Fibroblast of lung (primary cell): Measurements from ENCODE around the gene ALPP. TPM values are rescaled to one million over a fixed set of nuclear protein-coding genes. Genes with fewer than 3 reads are reported as not detected.
"Not testable (repeated sequence)": the region's sequence is repeated elsewhere in the genome, so short reads cannot be mapped to it uniquely, and the experiment has no call there.

ENCODE experiments used
- DNase-seq, 2 donors: peaks; one replicate each; pipeline versions ENCODE4 v3.0.0 to v3.0.0-alpha.2; 2010; ENCODE audit warnings: low read depth in 2 of 2
- H2AFZ ChIP-seq: 2 replicates; pipeline ENCODE4 v1.5.1; 2012; ENCODE audit warnings: low read length, control low read depth, inconsistent platforms
- H3K27ac ChIP-seq: 2 replicates; pipeline ENCODE4 v1.5.1; 2011; ENCODE audit warnings: low read length, control low read depth; ENCODE audit not compliant: insufficient read depth
- H3K27me3 ChIP-seq: 2 replicates; pipeline ENCODE4 v1.5.1; 2011; ENCODE audit warnings: mild to moderate bottlenecking, low read length; ENCODE audit not compliant: control insufficient read depth, insufficient read depth
- H3K36me3 ChIP-seq: 2 replicates; pipeline ENCODE4 v1.5.1; 2011; ENCODE audit warnings: low read length; ENCODE audit not compliant: control insufficient read depth, insufficient read depth
- H3K4me1 ChIP-seq: 2 replicates; pipeline ENCODE4 v1.5.1; 2011; ENCODE audit warnings: low read length; ENCODE audit not compliant: control insufficient read depth, insufficient read depth; ENCODE audit errors: extremely low read depth
- H3K4me2 ChIP-seq: 2 replicates; pipeline ENCODE4 v1.5.1; 2011; ENCODE audit warnings: low read length, control low read depth; ENCODE audit not compliant: insufficient read depth; ENCODE audit errors: extremely low read depth
- H3K4me3 ChIP-seq, 4 experiments: fragments of 200-600 bp in 1 of 4; sonication (generic) in 1 of 4; replicated peaks in 1 of 4; 2 replicates each; pipeline ENCODE4 v1.5.1; 2011 to 2016; ENCODE audit warnings: low read length in 4 of 4, low read depth in 3 of 4, mild to moderate bottlenecking in 3 of 4, control low read depth in 2 of 4, inconsistent platforms in 1 of 4, mixed read lengths in 1 of 4; ENCODE audit not compliant: insufficient read depth in 1 of 4; ENCODE audit errors: control extremely low read depth in 1 of 4
- H3K79me2 ChIP-seq: 2 replicates; pipeline ENCODE4 v1.5.1; 2012; ENCODE audit warnings: mild to moderate bottlenecking, low read length, inconsistent platforms; ENCODE audit not compliant: control insufficient read depth, insufficient read depth
- H3K9ac ChIP-seq: 2 replicates; pipeline ENCODE4 v1.5.1; 2011; ENCODE audit warnings: mild to moderate bottlenecking, low read length, control low read depth; ENCODE audit not compliant: insufficient read depth
- H3K9me3 ChIP-seq: 2 replicates; pipeline ENCODE4 v1.5.1; 2012; ENCODE audit warnings: low read depth, low read length; ENCODE audit not compliant: control insufficient read depth, insufficient read depth
- H4K20me1 ChIP-seq: 2 replicates; pipeline ENCODE4 v1.5.1; 2011; ENCODE audit warnings: low read length; ENCODE audit not compliant: control insufficient read depth, insufficient read depth; ENCODE audit errors: extremely low read depth
- CTCF ChIP-seq, 2 donors: IDR thresholded peaks in 1 of 2; conservative IDR thresholded peaks in 1 of 2; 1 replicate in 1 of 2; 2 replicates in 1 of 2; pipeline ENCODE4 v1.5.1; 2011 to 2012; ENCODE audit warnings: low read length in 2 of 2, control low read depth in 1 of 2, inconsistent platforms in 1 of 2, low read depth in 1 of 2, mild to moderate bottlenecking in 1 of 2
- EZH2 ChIP-seq: IDR thresholded peaks from 2 replicates; pipeline ENCODE4 v1.5.1; 2012; ENCODE audit warnings: low read length, control low read depth, mild to moderate bottlenecking; ENCODE audit errors: missing control alignments
- polyA plus RNA-seq, 2 donors: library from polyadenylated mRNA; depleted of rRNA in 1 of 2; stranded (reverse) in 1 of 2; unstranded in 1 of 2; fragments of >200 nt; gene quantifications; 2 replicates each; pipeline ENCODE4 v1.2.1, GENCODE V29; 2011 to 2012; ENCODE audit warnings: missing spikeins in 1 of 2
- total RNA-seq: library from RNA; depleted of rRNA; stranded (reverse); fragments of >200 nt; gene quantifications from 2 replicates; pipeline ENCODE4 v1.2.1, GENCODE V29; 2014

The ALPP gene
- total and polyA plus RNA-seq, 2 donors (not counting 1 experiment from before 2014, with no cell fraction given) = not detected

GRCh38 chr2:232335206-232335858, 43.2 kb upstream of the ALPP start:
- DNase-seq, H3K9ac ChIP-seq, H3K4me3 ChIP-seq, H2AFZ ChIP-seq, H3K4me2 ChIP-seq, H3K9me3 ChIP-seq, H3K27ac ChIP-seq, H3K79me2 ChIP-seq, H3K4me1 ChIP-seq, H3K36me3 ChIP-seq, H3K27me3 ChIP-seq, H4K20me1 ChIP-seq: not testable (repeated sequence)
- TF ChIP-seq CTCF (conservative IDR thresholded peaks at IDR 0.05 in 1 of 2, IDR thresholded peaks at IDR 0.05 in 1 of 2; ENCODE audit: low read depth in 1 of 2, low read length in 2 of 2) = peak; percentile 9 to 31

GRCh38 chr2:232335859-232336215, 42.7 kb upstream of the ALPP start:
- Histone ChIP-seq H3K4me1 (no peaks in the 10 kb centered on the region), H3K4me3 (no peak overlapping the region), H3K27me3 (no peaks in the 10 kb centered on the region), H3K36me3 (no peaks in the 10 kb centered on the region), H4K20me1 (no peaks in the 10 kb centered on the region), H2AFZ (no peak overlapping the region), H3K27ac (no peak overlapping the region), H3K79me2 (no peaks in the 10 kb centered on the region), H3K4me2 (no peak overlapping the region), H3K9me3 (no peaks in the 10 kb centered on the region), H3K9ac (no peak overlapping the region)
- no peak for DNase-seq
- TF ChIP-seq EZH2 = no peak
- TF ChIP-seq CTCF (conservative IDR thresholded peaks at IDR 0.05 in 1 of 2, IDR thresholded peaks at IDR 0.05 in 1 of 2; ENCODE audit: low read depth in 1 of 2, low read length in 2 of 2) = no peak

- H3K79me2 ChIP-seq = no peaks in the 10 kb centered on the region
- TF ChIP-seq CTCF (conservative IDR thresholded peaks at IDR 0.05 in 1 of 2, IDR thresholded peaks at IDR 0.05 in 1 of 2; ENCODE audit: low read depth in 1 of 2, low read length in 2 of 2) (no peak), EZH2 (no peak)
- no peak overlapping the region for H3K27ac ChIP-seq
- no peak overlapping the region for H3K4me3 ChIP-seq
- no peak for DNase-seq
- no peak overlapping the region for H3K4me2 ChIP-seq
- no peaks in the 10 kb centered on the region for H3K9me3 ChIP-seq
- H3K9ac ChIP-seq = no peak overlapping the region
- H4K20me1 ChIP-seq = no peaks in the 10 kb centered on the region
- H3K36me3 ChIP-seq = no peaks in the 10 kb centered on the region
- no peak overlapping the region for H2AFZ ChIP-seq
- H3K27me3 ChIP-seq = no peaks in the 10 kb centered on the region
- H3K4me1 ChIP-seq = no peaks in the 10 kb centered on the region
Observed at GRCh38 chr2:232336241-232336736, 42.3 kb upstream of the ALPP start.
